GM13977 (cell line): Measurements from ENCODE around the gene ZNF512.

Experiments used
- DNase-seq: peaks from one replicate; pipeline ENCODE4 v3.0.0; 2012; ENCODE audit warnings: low spot score
- in situ Hi-C: fragments of 300-500 bp; cut with MboI; formaldehyde crosslinking; loops from one replicate; pipeline ENCODE4 v1.12.0; 2022; ENCODE audit warnings: low sequenced_read_pairs, low pct_unique_long_range_greater_than_20kb, mixed read lengths, inconsistent platforms; ENCODE audit not compliant: unreplicated experiment
- TF ChIP-seq, protein P1 (sequence below): IDR thresholded peaks from 2 replicates; pipeline ENCODE4 v1.5.1; 2012; ENCODE audit warnings: mild to moderate bottlenecking, control low read depth; ENCODE audit not compliant: insufficient read depth; ENCODE audit errors: extremely low read depth, missing control alignments

The ZNF512 gene

GRCh38 chr2:27647737-27648136 lies 64.9 kb downstream of the ZNF512 start:
- in situ Hi-C loops = no loop called here
- TF ChIP-seq, protein P1, sequence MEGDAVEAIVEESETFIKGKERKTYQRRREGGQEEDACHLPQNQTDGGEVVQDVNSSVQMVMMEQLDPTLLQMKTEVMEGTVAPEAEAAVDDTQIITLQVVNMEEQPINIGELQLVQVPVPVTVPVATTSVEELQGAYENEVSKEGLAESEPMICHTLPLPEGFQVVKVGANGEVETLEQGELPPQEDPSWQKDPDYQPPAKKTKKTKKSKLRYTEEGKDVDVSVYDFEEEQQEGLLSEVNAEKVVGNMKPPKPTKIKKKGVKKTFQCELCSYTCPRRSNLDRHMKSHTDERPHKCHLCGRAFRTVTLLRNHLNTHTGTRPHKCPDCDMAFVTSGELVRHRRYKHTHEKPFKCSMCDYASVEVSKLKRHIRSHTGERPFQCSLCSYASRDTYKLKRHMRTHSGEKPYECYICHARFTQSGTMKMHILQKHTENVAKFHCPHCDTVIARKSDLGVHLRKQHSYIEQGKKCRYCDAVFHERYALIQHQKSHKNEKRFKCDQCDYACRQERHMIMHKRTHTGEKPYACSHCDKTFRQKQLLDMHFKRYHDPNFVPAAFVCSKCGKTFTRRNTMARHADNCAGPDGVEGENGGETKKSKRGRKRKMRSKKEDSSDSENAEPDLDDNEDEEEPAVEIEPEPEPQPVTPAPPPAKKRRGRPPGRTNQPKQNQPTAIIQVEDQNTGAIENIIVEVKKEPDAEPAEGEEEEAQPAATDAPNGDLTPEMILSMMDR = no peak
- DNase-seq = no peak

DNA sequence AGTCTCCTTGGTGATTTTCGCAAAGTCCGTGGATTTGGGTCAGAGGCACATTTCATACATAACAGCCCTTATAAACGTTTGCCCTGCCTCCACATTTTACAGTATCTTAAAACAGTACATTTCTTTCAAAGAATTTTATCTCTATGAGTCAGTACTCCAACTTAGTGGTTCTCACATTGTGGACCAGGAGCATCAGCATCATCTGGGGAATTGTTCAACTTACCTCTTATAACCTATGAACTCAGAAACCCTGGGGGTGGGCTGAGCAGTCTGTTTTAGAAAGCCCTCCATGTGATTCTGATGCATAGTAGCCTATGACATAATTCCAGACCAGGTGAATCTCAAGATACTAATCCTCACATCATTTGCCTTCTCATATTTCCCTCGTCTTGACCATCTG lies 68.2 kb downstream of the ZNF512 start:
- DNase-seq = no peak
- in situ Hi-C loops = no loop called here
- TF ChIP-seq, protein P1 = no peak

GRCh38 chr2:27652341-27652740 lies 69.5 kb downstream of the ZNF512 start:
- TF ChIP-seq, protein P1 = no peak
- in situ Hi-C loops = no loop called here

DNA sequence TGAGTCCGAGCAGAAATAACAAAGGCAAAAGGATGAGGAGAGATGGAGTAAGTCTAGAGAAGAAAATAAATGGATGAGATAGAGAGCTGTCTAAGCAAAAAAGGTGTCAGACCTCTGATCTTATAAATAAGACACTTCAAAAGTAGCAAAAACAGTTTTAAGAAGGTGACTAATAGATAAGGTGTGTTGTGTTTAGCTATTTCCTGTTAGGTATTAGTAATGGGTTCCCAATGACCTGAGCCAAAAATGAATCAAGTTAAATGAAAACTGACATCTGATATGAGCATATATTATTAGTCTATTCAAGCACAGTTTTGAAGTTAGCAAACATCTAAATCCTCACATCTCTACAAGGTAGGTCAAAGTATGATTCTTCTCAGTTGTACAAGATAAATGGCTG lies 69.9 kb downstream of the ZNF512 start:
- DNase-seq = no peak
- TF ChIP-seq, protein P1 = no peak
- in situ Hi-C loops = no loop called here

More at GRCh38 chr2:27652341-27652740, 69.5 kb downstream of the ZNF512 start:
- no peak for DNase-seq

GRCh38 chr2:27653397-27653796 lies 70.6 kb downstream of the ZNF512 start:
- TF ChIP-seq, protein P1 = no peak
- in situ Hi-C loops = no loop called here
- no peak for DNase-seq

DNA sequence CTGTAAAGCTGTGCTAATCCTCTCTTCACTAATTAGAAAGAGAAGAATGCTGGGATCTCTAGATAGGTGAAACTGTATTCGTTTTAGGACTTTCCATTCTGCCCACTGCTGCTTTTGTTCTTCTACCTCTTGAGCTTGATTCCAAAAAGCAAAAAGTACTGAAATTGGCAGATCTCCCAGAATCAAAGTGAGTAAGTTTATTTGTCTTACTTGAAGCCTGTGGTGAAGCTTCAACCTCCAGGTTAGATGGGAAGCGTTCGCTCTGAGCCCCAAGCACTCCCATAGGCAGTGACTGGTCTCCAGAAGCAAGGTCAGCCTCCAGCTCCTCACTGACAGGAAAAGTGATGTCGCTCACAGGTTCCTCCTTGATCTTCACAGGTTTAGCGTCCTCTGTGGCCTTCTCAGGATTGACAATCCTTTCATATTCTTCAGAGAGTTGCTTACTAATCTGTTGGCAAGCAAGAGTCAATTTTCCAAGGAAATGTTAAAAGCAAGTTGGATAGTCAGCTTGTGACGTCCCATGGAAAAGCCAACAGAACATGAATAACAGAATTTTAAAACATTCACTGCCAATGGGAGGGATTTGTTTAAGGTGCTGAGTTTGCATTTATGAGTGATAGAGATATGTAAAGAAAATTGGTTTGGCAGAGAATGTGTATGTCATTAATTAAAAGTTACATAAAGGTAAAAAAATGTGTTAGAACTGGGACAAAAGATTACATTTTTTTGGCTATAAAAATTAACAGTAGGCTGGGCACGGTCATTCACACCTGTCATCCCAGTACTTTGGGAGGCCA lies 72.5 kb downstream of the ZNF512 start:
- TF ChIP-seq, protein P1 = no peak
- in situ Hi-C loops = no loop called here
- no peak for DNase-seq
